Measurements from ENCODE around the gene MROH2A.

Gene MROH2A

GRCh38 chr2:233840520-233840919 lies 62.4 kb downstream of the MROH2A start:
- no peak for DNase-seq

DNA sequence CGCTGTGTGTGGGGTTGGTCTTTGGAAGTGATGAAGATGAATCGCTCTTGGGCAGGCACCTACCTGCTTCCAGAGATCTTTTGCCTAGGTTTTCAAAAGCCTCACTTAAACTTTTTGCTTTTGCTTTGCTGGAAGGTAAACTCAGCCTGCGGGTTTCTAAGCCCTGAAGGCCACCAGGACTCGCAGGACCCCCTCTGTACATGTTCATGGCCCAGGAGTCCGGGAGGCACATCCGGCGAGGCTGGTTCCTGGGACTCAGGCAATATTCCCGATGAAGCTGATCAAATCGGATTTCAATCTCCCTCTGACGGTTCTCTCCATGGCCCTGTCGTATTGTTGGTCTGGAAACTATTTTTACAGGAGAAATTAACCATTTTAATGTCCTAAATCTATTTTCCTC lies 63.1 kb downstream of the MROH2A start:
- no peak for DNase-seq

DNA sequence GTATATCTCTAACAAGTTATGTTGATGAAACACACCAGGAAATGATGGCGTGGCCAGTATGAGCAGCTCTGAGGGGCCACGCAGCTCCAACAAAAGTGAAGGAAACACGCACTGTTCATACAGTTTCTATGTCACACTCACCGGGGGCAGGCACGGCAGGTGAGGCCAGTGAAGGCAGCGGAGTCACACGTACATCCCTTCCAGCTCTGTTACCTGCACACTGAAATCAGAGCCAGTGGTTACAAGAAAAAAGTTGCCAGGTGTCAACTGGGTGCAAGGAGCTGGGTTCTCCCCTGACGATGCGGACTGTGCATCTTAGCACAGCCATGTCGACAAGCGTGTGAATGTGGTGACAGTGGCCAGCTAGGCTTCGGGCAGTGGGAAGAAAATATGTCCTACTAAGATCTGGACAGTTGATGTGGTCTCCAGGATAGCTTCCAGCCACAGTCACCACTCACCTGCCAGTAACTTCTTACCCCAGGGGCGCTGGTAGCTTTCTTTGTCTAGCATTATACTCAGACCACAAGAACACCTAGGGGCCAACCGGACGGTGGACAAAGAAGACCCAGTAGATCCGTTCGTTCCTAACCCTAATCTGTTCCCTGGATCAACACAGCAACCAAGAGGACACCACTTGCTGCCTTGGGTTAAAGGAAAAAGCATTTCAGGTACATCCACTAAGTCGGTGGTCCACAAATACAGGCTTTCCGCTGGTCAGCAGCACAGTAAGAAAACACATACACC lies 66.1 kb downstream of the MROH2A start:
- DNase-seq, result no peak

- DNase-seq, result no peak
Measured at GRCh38 chr2:233844836-233845235, 66.7 kb downstream of the MROH2A start.

GRCh38 chr2:233845301-233846060 lies 67.4 kb downstream of the MROH2A start:
- no peak for DNase-seq

DNA sequence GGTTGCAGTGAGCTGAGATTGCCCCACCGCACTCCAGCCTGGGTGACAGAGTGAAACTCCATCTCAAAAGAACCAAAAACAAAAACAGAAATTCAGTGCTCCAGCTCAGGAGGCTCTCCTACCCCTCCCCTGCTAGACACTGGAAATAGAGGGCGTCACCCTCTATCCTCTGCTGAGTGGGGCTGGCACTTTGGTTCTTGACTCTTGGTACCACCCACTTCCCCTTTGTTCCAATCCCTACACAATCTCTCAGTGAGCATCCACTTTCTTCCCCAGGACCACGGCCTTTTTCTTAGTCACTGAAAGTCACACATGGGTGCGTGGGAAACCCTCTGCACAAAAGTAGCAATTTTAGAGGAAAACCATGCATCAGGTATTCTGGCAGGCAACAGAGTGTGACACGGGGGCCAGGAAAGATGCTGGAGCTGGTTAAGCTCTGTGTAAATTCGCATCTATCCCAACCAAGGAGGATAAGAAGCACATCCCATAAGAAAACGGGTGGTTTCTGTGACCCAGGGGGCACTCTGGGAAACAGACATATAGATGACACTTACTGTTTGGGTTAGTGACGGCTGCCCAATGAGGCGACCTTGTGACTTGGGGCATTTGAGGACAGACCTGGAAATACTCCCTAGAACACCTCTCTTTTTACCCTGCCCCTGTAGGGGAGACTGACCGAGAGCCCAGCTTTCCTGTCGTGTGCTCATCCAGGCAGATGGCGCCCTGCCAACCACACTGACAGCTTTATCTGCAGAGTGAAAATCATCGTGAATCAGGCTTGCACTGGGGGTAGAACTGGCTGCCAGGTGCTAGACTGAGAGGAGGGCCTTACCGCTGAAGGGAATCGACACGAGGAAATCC lies 68.5 kb downstream of the MROH2A start:
- DNase-seq, result no peak

GRCh38 chr2:233847248-233847898 lies 69.2 kb downstream of the MROH2A start:
- DNase-seq, result no peak

GRCh38 chr2:233848276-233848675 lies 70.1 kb downstream of the MROH2A start:
- no peak for DNase-seq

DNA sequence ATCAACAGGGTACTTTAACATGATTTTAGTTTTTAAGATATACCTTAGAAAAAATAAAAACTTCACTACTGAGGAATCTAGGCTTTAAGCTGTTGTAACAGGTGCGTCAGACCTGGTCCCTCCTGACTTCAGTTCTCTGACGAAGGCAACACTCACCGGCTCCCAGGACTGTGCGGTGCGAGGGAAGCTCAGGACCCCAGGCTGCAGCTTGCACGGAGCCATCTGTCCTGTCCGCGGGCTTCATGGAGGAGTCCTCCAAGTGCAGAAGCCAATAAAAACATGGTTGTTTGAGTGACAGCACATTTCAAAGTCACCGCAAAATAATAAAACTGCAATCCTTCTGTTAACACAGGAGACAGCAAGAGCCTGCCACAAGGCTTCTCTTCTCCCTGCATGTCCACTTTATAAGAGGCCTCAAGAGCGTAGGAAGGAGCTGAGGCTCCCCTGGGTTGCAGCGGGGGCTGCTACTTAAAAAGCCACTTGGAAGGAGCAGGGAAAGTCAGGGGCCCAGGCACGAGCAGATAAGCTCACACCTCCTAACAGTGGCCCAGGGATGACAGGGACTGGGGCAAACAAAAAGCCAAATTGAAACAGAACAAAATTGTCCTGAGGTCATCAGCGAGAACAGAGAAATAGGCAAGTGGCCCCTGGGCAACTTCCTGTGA lies 71.6 kb downstream of the MROH2A start:
- DNase-seq, result no peak

- DNase-seq, result no peak
Measured at GRCh38 chr2:233850745-233851144, 72.6 kb downstream of the MROH2A start.

DNA sequence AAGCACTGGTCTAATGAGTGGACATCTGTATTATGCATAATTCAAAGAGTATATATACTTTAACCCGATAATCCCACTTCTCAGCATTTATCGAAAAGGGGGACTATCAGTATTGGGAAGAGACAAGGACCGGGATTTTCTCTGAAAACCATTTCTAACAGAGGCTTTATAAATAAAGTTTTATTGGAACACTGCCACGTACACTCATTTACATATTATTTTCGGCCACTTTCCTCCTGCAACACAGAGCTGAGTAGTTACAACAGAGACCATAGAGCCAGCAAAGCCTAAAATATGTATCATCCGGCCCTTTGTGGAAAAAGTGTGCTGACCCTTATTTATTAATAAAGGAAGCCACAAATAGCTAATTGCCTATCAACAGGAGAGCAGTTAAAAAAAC lies 73.0 kb downstream of the MROH2A start:
- DNase-seq, result no peak

DNA sequence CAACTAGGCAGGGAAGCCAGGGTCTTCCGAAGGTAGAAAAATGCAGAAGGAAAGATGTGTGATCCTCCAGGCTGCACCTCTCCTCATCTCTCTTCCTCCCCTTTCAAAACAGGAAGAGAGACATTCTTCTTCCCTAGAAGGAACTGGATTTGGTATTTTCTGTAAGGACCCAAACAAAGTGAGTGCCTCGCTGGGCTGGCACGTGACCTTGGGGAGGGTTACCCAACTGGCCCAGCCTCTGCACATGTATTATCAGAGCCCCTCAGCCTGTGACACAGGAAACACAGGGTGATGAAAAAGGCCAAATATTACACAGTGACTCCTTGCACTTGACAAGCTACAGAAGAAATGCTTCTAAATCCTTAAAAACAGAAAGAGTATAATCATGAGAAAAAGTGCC lies 73.9 kb downstream of the MROH2A start:
- DNase-seq, result peak; percentile 50 to 62

DNA sequence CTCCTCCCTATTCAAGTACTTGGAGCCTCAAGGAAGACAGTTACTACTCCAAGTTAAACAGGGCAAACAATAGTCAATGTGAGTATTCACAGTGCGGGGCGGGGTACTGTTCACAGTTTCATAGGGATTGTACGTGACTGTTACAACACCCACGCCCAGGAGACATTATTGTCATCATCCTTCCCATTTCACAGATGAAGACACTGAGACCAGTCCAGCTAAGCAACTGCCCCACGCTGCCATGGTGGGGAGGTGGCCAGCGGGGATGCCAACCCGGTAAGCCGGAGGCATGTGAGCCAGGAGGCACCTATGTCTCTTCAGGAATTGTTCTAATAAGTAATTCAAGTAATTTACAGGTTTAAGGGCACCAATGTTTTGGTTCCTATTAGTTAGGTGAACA lies 75.2 kb downstream of the MROH2A start:
- no peak for DNase-seq

- DNase-seq, result no peak
Measured at GRCh38 chr2:233853883-233854240, 75.7 kb downstream of the MROH2A start.

GRCh38 chr2:233854241-233854981 lies 76.3 kb downstream of the MROH2A start, which contains the start of gene HJURP:
HJURP (minus strand) TSS chr2:233854535; CDS start chr2:233854500, 35 bp downstream.
- DNase-seq, result peak; percentile 94 to 96

DNA sequence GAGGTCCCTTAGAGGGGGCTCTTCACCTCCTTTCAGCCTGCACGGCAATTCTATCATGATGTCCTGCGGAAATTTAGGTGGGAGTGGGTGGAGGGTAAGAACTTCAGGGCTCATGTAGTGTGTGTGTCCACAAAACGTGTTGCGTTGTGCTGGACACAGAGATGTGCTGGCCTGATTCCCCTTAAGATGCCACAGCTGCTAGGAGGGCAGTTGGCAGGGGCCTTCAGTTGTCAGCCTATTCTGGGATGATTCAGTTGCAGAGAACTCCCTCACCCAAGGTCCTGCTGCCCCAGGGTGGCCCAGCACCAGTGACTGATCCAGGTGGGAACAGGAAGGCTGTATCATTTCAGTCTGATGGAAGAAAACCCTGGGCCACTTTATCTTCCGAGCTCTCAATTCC lies 77.2 kb downstream of the MROH2A start:
- no peak for DNase-seq

DNA sequence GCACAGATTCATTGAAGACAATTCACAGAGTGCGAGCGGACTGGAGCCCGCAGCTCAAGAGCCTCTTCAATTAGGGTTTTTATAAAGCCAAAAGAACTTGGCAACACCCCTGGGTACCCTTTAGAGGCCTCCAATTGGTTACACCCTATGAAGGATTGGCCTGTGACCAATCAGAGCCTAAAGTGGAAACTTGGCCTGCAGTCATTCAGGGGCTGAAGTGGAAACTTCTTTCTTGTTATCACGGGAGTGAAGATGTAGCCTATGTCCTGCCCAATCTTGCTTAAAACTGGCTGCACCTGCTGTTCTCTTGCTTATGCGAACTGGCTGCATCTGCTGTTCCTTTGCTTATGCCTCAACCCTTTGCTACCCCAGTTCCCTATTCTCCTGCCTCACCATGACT lies 78.1 kb downstream of the MROH2A start:
- DNase-seq, result no peak

- peak in 1 of 2 experiments; percentile 3 for DNase-seq
Measured at GRCh38 chr2:233857511-233858141, 79.5 kb downstream of the MROH2A start.

GRCh38 chr2:233858331-233858730 lies 80.2 kb downstream of the MROH2A start:
- DNase-seq, result no peak

DNA sequence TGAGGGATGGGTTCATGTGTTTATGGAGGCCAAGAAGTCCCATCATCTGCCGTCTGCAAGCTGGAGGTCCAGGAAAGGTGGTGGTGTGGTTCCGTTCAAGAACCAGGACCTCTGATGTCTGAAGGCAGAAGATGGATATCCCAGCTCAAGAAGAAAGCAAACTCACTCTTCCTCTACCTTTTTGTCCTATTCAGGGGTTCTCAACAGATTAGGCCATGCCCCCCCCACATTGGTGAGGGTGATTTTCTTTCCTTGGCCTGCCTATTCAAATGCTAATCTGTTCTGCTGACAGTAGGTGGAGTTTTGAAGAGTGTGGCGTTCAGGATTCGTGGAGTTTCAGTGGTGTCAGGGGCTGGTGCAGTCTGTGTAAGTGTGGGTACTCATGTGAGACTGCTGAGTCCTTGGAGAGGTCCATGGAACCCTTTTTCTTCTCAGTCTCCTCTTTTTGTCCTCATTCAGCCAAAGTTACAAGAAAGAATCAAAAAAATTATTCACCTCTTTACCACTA lies 84.2 kb downstream of the MROH2A start:
- DNase-seq, result no peak

DNA sequence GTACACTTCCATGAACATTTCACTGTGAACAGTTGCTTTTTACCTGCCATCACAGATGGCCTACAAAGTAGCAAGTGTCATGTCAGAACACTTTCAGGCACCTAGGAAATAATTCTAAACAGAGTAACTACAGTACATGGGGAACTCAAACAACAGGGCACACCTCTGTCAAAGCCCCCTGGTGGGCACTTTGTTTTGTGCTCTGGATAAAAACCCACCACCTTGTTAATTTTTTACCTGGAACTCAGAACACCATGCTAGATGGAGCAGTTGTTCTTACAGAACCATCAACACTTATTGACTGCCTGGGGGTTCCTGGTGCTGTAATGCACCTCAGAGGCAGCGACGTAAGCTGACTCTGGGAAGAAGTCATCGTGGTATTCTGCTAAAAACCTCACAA lies 87.7 kb downstream of the MROH2A start:
- no peak for DNase-seq

All from AML-193 (cell line).